T-helper 1 cell (primary cell): ENCODE measurements around the gene L3MBTL3.
"Not testable (repeated sequence)": the region's sequence is repeated elsewhere in the genome, so short reads cannot be mapped to it uniquely, and the experiment has no call there.

Source experiments
- DNase-seq, 5 donors: peaks; one replicate each; pipeline ENCODE4 v3.0.0-alpha.2; 2012 to 2020

L3MBTL3 gene

GRCh38 chr6:130140084-130140483, 121.7 kb downstream of the L3MBTL3 start:
- no peak for DNase-seq

- DNase-seq, result no peak
These were observed 125.3 kb downstream of the L3MBTL3 start for GRCh38 chr6:130143709-130144108.

GRCh38 chr6:130147111-130147510, 128.7 kb downstream of the L3MBTL3 start:
- DNase-seq, result no peak

GRCh38 chr6:130148181-130148580, 129.8 kb downstream of the L3MBTL3 start:
- peak in 1 of 5 donors; percentile 13 for DNase-seq

GRCh38 chr6:130149016-130149415, 130.6 kb downstream of the L3MBTL3 start:
- not testable (repeated sequence) for DNase-seq

GRCh38 chr6:130150906-130151305, 132.5 kb downstream of the L3MBTL3 start:
- no peak for DNase-seq

- no peak for DNase-seq
These were observed 134.6 kb downstream of the L3MBTL3 start for GRCh38 chr6:130152908-130153510.

GRCh38 chr6:130156908-130157307, 138.5 kb downstream of the L3MBTL3 start:
- DNase-seq, result no peak

- no peak for DNase-seq
These were observed 139.7 kb downstream of the L3MBTL3 start for GRCh38 chr6:130158056-130158455.

- DNase-seq, result no peak
These were observed 140.2 kb downstream of the L3MBTL3 start for GRCh38 chr6:130158548-130158947.

GRCh38 chr6:130159956-130160355, 141.6 kb downstream of the L3MBTL3 start:
- no peak for DNase-seq

- DNase-seq, result no peak
These were observed 143.5 kb downstream of the L3MBTL3 start for GRCh38 chr6:130161683-130162404.

GRCh38 chr6:130162421-130162820, 144.0 kb downstream of the L3MBTL3 start:
- DNase-seq, result no peak

GRCh38 chr6:130163266-130163665, 144.9 kb downstream of the L3MBTL3 start:
- DNase-seq, result no peak

- no peak for DNase-seq
These were observed 145.9 kb downstream of the L3MBTL3 start for GRCh38 chr6:130164251-130164650.

GRCh38 chr6:130167655-130168054, 149.3 kb downstream of the L3MBTL3 start:
- DNase-seq, result no peak

- not testable (repeated sequence) for DNase-seq
These were observed 151.8 kb downstream of the L3MBTL3 start for GRCh38 chr6:130170160-130170559.

GRCh38 chr6:130173377-130174004, 155.1 kb downstream of the L3MBTL3 start:
- DNase-seq, result not testable (repeated sequence)

GRCh38 chr6:130176378-130176777, 158.0 kb downstream of the L3MBTL3 start:
- DNase-seq, result no peak

- no peak for DNase-seq
These were observed 160.3 kb downstream of the L3MBTL3 start for GRCh38 chr6:130178692-130179091.

- no peak for DNase-seq
These were observed 164.1 kb downstream of the L3MBTL3 start for GRCh38 chr6:130182466-130182865.

- peak in 2 of 5 donors; percentile 17 to 82 for DNase-seq
These were observed 165.2 kb downstream of the L3MBTL3 start for GRCh38 chr6:130183271-130184222.

- DNase-seq, result no peak
These were observed 167.3 kb downstream of the L3MBTL3 start for GRCh38 chr6:130185658-130186057.
